Measurements from ENCODE around the gene ERAP2. TPM values are rescaled to one million over a fixed set of nuclear protein-coding genes. Genes with fewer than 3 reads are reported as not detected.

The ERAP2 gene
- total and polyA plus RNA-seq, 7 donors, result 0.60 to 44.9 (median 7.7) TPM

DNA sequence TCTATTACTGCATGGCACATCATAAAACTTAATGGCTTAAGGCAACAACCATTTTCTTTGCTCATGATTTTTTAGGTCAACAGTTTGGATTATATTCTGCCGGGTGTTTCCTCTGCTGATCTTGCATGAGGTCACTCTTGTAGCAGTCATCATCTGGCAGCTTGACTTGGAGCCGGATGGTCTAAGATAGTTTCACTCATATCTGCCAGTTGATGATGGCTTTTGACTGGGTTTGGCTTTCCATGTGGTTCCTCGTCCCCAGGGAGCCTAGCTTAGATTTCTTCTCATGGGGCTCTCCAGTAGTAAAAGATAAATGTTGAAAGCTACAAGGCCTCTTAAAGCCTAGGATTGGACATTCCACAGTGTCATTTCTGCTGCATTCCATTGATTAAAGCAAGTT lies 87.0 kb downstream of the ERAP2 start:
- Histone ChIP-seq H3K36me3 (no peaks in the 10 kb centered on the region), H3K27me3 (no peaks in the 10 kb centered on the region), H3K4me3 (no peak overlapping the region), H3K4me1 (peaks cover 0 to 43% (median 19%) of the 10 kb centered on the region in 4 donors), H3K9me3 (no peaks in the 10 kb centered on the region), H3K27ac (peak overlapping the region; percentile 13 to 53 (median 35))
- 25 to 29% methylated on average over 3 of the region's 3 CpGs for WGBS, 2 donors
- no peak for TF ChIP-seq EP300 (IDR thresholded peaks at IDR 0.05)
- TF ChIP-seq, protein P1, sequence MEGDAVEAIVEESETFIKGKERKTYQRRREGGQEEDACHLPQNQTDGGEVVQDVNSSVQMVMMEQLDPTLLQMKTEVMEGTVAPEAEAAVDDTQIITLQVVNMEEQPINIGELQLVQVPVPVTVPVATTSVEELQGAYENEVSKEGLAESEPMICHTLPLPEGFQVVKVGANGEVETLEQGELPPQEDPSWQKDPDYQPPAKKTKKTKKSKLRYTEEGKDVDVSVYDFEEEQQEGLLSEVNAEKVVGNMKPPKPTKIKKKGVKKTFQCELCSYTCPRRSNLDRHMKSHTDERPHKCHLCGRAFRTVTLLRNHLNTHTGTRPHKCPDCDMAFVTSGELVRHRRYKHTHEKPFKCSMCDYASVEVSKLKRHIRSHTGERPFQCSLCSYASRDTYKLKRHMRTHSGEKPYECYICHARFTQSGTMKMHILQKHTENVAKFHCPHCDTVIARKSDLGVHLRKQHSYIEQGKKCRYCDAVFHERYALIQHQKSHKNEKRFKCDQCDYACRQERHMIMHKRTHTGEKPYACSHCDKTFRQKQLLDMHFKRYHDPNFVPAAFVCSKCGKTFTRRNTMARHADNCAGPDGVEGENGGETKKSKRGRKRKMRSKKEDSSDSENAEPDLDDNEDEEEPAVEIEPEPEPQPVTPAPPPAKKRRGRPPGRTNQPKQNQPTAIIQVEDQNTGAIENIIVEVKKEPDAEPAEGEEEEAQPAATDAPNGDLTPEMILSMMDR (IDR thresholded peaks at IDR 0.05), result no peak
- TF ChIP-seq POLR2AphosphoS5 (IDR thresholded peaks at IDR 0.05), result peak in 1 of 4 donors; percentile 7
- no peak for TF ChIP-seq POLR2A (IDR thresholded peaks at IDR 0.05)
- DNase-seq, result peak; percentile 75
- intact Hi-C loops (cut with DNase I), result no loop called here

- intact Hi-C loops (cut with DNase I), result no loop called here
- WGBS, 2 donors, result 94 to 97% methylated on average over 4 of the region's 4 CpGs
- Histone ChIP-seq H3K27me3 (no peaks in the 10 kb centered on the region), H3K9me3 (no peaks in the 10 kb centered on the region), H3K27ac (no peak overlapping the region), H3K4me1 (peaks cover 0 to 56% (median 32%) of the 10 kb centered on the region in 4 donors), H3K4me3 (no peak overlapping the region), H3K36me3 (no peaks in the 10 kb centered on the region)
- no peak for DNase-seq
- TF ChIP-seq, protein P1 (IDR thresholded peaks at IDR 0.05), result no peak
- no peak for TF ChIP-seq POLR2A (IDR thresholded peaks at IDR 0.05)
- TF ChIP-seq POLR2AphosphoS5 (IDR thresholded peaks at IDR 0.05), result no peak
- TF ChIP-seq EP300 (IDR thresholded peaks at IDR 0.05), result no peak
These were observed 90.5 kb downstream of the ERAP2 start for GRCh38 chr5:96966801-96967200.

DNA sequence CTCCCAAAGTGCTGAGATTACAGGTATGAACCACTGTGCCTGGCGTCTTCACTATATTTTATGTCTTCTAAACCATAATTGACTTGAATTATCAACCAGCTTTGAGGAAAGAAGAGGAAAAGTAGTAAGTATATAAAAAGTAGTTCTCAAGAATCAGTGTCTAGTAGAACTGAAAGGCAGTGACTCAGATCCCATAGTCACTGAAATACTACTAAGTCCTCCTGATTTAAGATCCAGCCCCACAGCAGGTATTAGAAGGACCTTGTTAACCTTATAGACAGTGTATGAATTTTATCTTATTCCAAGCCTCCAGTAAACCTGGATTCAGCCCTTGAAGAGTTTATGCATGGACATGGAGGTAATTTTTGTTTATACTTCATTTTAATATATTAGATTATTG lies 91.1 kb downstream of the ERAP2 start:
- Histone ChIP-seq H3K27ac (peak overlapping the region in 3 of 4 donors; percentile 5 to 65 (median 59)), H3K36me3 (no peaks in the 10 kb centered on the region), H3K9me3 (no peaks in the 10 kb centered on the region), H3K27me3 (no peaks in the 10 kb centered on the region), H3K4me3 (no peak overlapping the region), H3K4me1 (peaks cover 0 to 50% (median 30%) of the 10 kb centered on the region in 4 donors)
- 0 to 95% methylated on average over 1 of the region's 1 CpG for WGBS, 2 donors
- no peak for DNase-seq
- TF ChIP-seq POLR2AphosphoS5 (IDR thresholded peaks at IDR 0.05) (no peak), EP300 (IDR thresholded peaks at IDR 0.05) (no peak), POLR2A (IDR thresholded peaks at IDR 0.05) (no peak)
- TF ChIP-seq, protein P1 (IDR thresholded peaks at IDR 0.05), result no peak
- intact Hi-C loops (cut with DNase I), result no loop called here

GRCh38 chr5:96968074-96968473 lies 91.8 kb downstream of the ERAP2 start:
- H3K36me3 ChIP-seq, result no peaks in the 10 kb centered on the region
- H3K27ac ChIP-seq, result peak overlapping the region in 3 of 4 donors; percentile 5 to 65 (median 59)
- intact Hi-C loops (cut with DNase I), result no loop called here
- TF ChIP-seq, protein P1 (IDR thresholded peaks at IDR 0.05), result no peak
- no peak for TF ChIP-seq POLR2A (IDR thresholded peaks at IDR 0.05)
- TF ChIP-seq POLR2AphosphoS5 (IDR thresholded peaks at IDR 0.05), result no peak
- TF ChIP-seq EP300 (IDR thresholded peaks at IDR 0.05), result no peak
- H3K4me3 ChIP-seq, result no peak overlapping the region
- no peak for DNase-seq
- no peaks in the 10 kb centered on the region for H3K27me3 ChIP-seq
- 74 to 83% methylated on average over 1 of the region's 1 CpG for WGBS, 2 donors
- peaks cover 0 to 43% (median 29%) of the 10 kb centered on the region in 4 donors for H3K4me1 ChIP-seq
- no peaks in the 10 kb centered on the region for H3K9me3 ChIP-seq

GRCh38 chr5:96968614-96969013 lies 92.3 kb downstream of the ERAP2 start:
- Histone ChIP-seq H3K27ac (peak overlapping the region in 3 of 4 donors; percentile 5 to 65 (median 59)), H3K27me3 (no peaks in the 10 kb centered on the region), H3K9me3 (no peaks in the 10 kb centered on the region), H3K4me3 (no peak overlapping the region), H3K36me3 (no peaks in the 10 kb centered on the region), H3K4me1 (peaks cover 0 to 38% (median 26%) of the 10 kb centered on the region in 4 donors)
- no peak for DNase-seq
- WGBS, 2 donors, result 71 to 74% methylated on average over 2 of the region's 2 CpGs
- intact Hi-C loops (cut with DNase I), result no loop called here
- no peak for TF ChIP-seq EP300 (IDR thresholded peaks at IDR 0.05)
- no peak for TF ChIP-seq POLR2A (IDR thresholded peaks at IDR 0.05)
- TF ChIP-seq, protein P1 (IDR thresholded peaks at IDR 0.05), result no peak
- TF ChIP-seq POLR2AphosphoS5 (IDR thresholded peaks at IDR 0.05), result no peak

All from sigmoid colon (tissue), 7 donors.